Hepatocyte (in vitro differentiated cells): ENCODE results near the gene MEF2C.

ENCODE experiments used
- CTCF ChIP-seq: fragments of 200-600 bp; sonication (generic); IDR thresholded peaks from 2 replicates; pipeline ENCODE4 v1.5.1; 2016; ENCODE audit warnings: antibody characterized with exemption, mild to moderate bottlenecking; ENCODE audit not compliant: poor library complexity
- EZH2 ChIP-seq: fragments of 200-600 bp; sonication (generic); IDR thresholded peaks from 2 replicates; pipeline ENCODE4 v1.6.1; 2016; ENCODE audit warnings: antibody characterized with exemption, mild to moderate bottlenecking, borderline replicate concordance
- EZH2phosphoT487 ChIP-seq: fragments of 200-600 bp; sonication (generic); IDR thresholded peaks from one replicate; pipeline ENCODE4 v1.6.1; 2018; ENCODE audit warnings: antibody characterized with exemption, mild to moderate bottlenecking, low read depth, moderate library complexity; ENCODE audit not compliant: unreplicated experiment, severe bottlenecking

GRCh38 chr5:88888291-88888690, 5.3 kb upstream of the MEF2C start:
- TF ChIP-seq CTCF: no peak
- no peak for TF ChIP-seq EZH2
- TF ChIP-seq EZH2phosphoT487: no peak
